ENCODE results near the gene MYZAP. TPM values are rescaled to one million over a fixed set of nuclear protein-coding genes. Genes with fewer than 3 reads are reported as not detected.

The MYZAP gene
- total and polyA plus RNA-seq, 7 donors = 7.2 to 55.6 (median 39.1) TPM

DNA sequence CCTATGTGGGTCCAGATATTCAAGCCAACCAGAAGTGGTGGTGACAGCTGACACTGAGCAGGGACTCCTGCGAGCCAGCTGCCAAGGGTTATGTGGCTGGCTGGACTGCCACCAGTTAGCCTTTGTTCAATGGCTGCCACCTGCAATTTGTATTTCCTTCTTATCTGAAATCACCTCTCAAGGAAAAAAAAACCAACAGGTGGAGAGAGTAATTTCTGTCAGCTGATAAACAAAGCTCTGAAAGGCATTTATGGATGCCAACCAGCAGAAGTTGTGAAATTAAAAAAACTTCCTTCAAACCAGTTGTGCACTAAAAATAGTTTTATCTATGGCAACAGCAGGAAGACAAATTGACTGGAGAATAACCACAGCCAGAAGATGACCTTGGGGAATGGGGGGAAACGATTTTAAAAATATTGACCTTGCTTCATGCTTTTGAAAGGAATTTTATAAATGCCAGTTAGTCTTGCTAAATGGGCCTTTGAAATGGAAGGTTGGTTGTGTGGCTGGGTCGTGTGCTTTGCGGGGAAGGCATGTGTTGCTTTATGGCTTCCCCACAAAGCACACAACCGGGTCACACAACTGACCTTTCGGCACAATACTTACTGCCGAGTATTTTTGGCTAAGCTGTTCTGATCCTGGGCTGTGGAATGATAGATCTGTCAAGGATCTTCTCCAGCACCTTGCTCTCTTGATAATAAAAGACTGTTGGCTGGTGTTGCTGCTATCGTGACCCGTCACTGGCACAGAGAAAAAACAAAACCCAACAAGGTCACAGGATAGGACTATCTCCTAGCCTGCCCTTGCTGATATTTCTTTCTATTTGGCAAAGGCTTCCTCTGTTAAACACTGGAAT lies 3.5 kb downstream of the MYZAP start:
- no peaks in the 10 kb centered on the region for H3K9me3 ChIP-seq
- intact Hi-C loops (cut with DNase I) = no loop called here
- H3K4me1 ChIP-seq = peaks cover 0 to 77% (median 70%) of the 10 kb centered on the region in 4 donors
- no peaks in the 10 kb centered on the region for H3K27me3 ChIP-seq
- TF ChIP-seq POLR2AphosphoS5 (IDR thresholded peaks at IDR 0.05) (peak; percentile 38 to 77 (median 62)), EP300 (IDR thresholded peaks at IDR 0.05) (peak in 2 of 4 donors; percentile 2 to 43), POLR2A (IDR thresholded peaks at IDR 0.05) (no peak)
- TF ChIP-seq, protein P1, sequence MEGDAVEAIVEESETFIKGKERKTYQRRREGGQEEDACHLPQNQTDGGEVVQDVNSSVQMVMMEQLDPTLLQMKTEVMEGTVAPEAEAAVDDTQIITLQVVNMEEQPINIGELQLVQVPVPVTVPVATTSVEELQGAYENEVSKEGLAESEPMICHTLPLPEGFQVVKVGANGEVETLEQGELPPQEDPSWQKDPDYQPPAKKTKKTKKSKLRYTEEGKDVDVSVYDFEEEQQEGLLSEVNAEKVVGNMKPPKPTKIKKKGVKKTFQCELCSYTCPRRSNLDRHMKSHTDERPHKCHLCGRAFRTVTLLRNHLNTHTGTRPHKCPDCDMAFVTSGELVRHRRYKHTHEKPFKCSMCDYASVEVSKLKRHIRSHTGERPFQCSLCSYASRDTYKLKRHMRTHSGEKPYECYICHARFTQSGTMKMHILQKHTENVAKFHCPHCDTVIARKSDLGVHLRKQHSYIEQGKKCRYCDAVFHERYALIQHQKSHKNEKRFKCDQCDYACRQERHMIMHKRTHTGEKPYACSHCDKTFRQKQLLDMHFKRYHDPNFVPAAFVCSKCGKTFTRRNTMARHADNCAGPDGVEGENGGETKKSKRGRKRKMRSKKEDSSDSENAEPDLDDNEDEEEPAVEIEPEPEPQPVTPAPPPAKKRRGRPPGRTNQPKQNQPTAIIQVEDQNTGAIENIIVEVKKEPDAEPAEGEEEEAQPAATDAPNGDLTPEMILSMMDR (IDR thresholded peaks at IDR 0.05) = no peak
- no peaks in the 10 kb centered on the region for H3K36me3 ChIP-seq
- DNase-seq = no peak
- 27 to 61% methylated on average over 9 of the region's 9 CpGs for WGBS, 2 donors
- no peak overlapping the region for H3K4me3 ChIP-seq
- H3K27ac ChIP-seq = peak overlapping the region; percentile 68 to 91 (median 82)

DNA sequence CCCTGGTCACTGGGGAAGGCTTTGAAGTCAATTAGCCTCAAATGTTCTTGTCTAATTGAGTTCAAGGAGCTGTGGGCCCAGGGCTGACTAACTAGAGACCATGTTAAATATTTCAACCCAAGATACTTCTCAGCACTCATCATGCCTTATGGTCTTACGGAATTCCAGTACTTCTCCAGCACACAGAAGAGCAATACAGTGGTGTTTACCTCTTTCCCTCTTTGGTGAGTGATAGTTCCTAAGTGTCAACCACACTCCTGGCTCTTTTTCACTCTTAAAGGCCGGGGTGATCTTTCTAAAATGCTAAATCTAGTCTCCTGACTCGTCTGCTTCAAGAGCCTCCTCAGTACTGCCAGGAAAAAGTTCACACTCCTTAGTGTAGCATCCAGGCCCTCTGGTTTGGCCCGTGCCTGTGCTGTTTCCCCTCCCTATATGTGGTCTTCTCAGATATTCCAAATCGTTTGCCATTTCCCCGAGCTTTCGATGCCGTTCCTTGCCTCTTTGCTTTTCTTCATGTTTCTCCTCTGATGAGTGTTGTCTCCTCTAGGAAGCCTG lies 4.7 kb downstream of the MYZAP start:
- TF ChIP-seq POLR2A (IDR thresholded peaks at IDR 0.05) = no peak
- TF ChIP-seq, protein P1 (IDR thresholded peaks at IDR 0.05) = no peak
- no peak for TF ChIP-seq POLR2AphosphoS5 (IDR thresholded peaks at IDR 0.05)
- TF ChIP-seq EP300 (IDR thresholded peaks at IDR 0.05) = no peak
- no peaks in the 10 kb centered on the region for H3K9me3 ChIP-seq
- H3K4me1 ChIP-seq = peaks cover 0 to 79% (median 72%) of the 10 kb centered on the region in 4 donors
- no peaks in the 10 kb centered on the region for H3K36me3 ChIP-seq
- DNase-seq = no peak
- intact Hi-C loops (cut with DNase I) = no loop called here
- no peaks in the 10 kb centered on the region for H3K27me3 ChIP-seq
- WGBS, 2 donors = 90 to 94% methylated on average over 8 of the region's 8 CpGs
- H3K27ac ChIP-seq = peak overlapping the region; percentile 68 to 91 (median 82)
- H3K4me3 ChIP-seq = no peak overlapping the region

DNA sequence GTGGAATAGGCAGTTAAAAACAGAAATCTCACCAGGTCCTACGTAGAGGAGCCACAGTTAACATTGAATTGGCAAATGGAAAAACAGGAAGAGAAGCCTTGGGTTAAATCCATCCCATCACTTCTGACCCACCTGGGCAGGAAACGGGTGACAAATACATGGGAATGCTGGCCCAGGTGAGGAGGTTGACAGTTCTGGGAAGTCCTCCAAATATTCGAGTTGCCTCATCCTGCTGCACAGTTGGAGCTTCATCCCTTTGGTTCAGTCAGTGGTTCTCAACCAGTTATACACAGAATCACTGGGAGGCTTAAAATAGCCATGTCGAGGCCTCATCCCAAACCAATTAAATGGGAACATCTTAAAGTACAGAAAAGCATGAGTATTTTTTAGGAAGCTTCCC lies 5.3 kb downstream of the MYZAP start:
- WGBS, 2 donors = 81 to 86% methylated on average over 4 of the region's 4 CpGs
- Histone ChIP-seq H3K36me3 (no peaks in the 10 kb centered on the region), H3K27ac (peak overlapping the region; percentile 68 to 91 (median 82)), H3K27me3 (no peaks in the 10 kb centered on the region), H3K9me3 (no peaks in the 10 kb centered on the region), H3K4me3 (no peak overlapping the region), H3K4me1 (peaks cover 0 to 74% (median 68%) of the 10 kb centered on the region in 4 donors)
- TF ChIP-seq POLR2AphosphoS5 (IDR thresholded peaks at IDR 0.05) = peak in 1 of 4 donors; percentile 52
- TF ChIP-seq, protein P1 (IDR thresholded peaks at IDR 0.05) = no peak
- intact Hi-C loops (cut with DNase I) = no loop called here
- DNase-seq = peak; percentile 72

DNA sequence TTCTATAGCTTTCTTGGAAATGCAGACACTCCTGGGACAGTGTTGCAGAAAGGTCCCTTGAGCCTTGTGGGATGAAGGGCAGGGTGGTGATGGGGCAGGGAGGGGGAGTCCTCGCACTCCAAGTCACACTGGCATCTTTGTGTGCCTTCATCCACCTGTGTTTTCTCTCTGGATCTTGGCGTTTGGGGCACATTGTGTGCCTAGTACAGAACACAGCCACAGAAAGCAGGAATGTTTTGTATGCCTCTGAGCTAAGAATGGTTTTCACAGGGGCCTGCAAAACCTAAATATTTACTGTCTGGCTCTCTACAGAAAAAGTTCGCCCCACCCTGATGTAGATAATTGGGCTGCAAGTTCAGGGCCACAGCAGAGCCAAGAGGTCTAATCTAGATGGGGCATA lies 5.7 kb downstream of the MYZAP start:
- Histone ChIP-seq H3K4me1 (peaks cover 0 to 70% (median 67%) of the 10 kb centered on the region in 4 donors), H3K27ac (peak overlapping the region; percentile 68 to 91 (median 82)), H3K36me3 (no peaks in the 10 kb centered on the region), H3K27me3 (no peaks in the 10 kb centered on the region), H3K9me3 (no peaks in the 10 kb centered on the region), H3K4me3 (no peak overlapping the region)
- no peak for DNase-seq
- WGBS, 2 donors = 46 to 78% methylated on average over 3 of the region's 3 CpGs
- intact Hi-C loops (cut with DNase I) = no loop called here
- TF ChIP-seq EP300 (IDR thresholded peaks at IDR 0.05) (peak in 3 of 4 donors; percentile 36 to 84 (median 70)), POLR2AphosphoS5 (IDR thresholded peaks at IDR 0.05) (peak in 3 of 4 donors; percentile 45 to 73 (median 58)), POLR2A (IDR thresholded peaks at IDR 0.05) (no peak)

DNA sequence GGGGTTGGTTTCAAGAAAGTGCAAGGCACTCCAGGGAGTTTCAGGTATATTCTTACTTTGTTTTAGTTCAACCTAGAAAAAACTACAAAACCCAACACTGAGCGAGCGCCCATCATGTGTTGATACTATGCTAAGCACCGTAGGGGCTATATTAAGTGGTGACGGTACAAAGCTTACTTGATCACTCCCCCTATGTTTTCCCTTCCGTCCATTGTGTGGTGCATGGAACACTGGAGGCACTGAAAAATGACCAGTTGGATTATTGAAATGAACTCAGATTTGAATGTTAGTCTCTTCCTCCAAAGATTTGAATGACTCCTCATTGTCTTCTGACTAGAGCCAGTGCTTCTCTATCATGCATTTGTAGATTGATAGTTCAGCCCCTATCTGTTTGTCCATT lies 6.6 kb downstream of the MYZAP start:
- Histone ChIP-seq H3K9me3 (no peaks in the 10 kb centered on the region), H3K4me1 (peaks cover 0 to 68% (median 65%) of the 10 kb centered on the region in 4 donors), H3K27me3 (no peaks in the 10 kb centered on the region), H3K36me3 (no peaks in the 10 kb centered on the region), H3K4me3 (no peak overlapping the region), H3K27ac (peak overlapping the region; percentile 68 to 91 (median 82))
- DNase-seq = no peak
- TF ChIP-seq EP300 (IDR thresholded peaks at IDR 0.05) (no peak), POLR2A (IDR thresholded peaks at IDR 0.05) (no peak)
- TF ChIP-seq, protein P1 (IDR thresholded peaks at IDR 0.05) = no peak
- intact Hi-C loops (cut with DNase I) = no loop called here
- WGBS, 2 donors = 95 to 96% methylated on average over 5 of the region's 5 CpGs

Measured in sigmoid colon (tissue), 7 donors.